ENCODE data around the gene SLC2A10.

DNA sequence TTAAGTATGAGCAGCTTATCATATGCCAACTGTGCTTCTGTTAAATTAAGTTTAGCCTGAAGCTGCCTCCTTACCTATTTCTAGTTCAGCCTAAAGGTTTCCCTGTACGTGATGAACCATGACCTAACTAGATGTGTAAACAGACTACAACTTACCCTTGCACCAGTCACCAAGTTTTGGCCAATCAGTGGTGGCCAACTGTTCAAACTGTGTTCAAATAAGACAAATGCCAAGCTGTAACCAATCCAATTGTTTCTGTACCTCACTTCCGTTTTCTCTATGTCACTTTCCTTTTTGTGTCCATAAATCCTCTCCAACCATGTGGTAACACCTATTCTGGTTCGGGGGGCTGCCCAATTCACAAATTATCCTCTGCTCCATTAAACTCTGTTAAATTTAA is 6.0 kb upstream of the SLC2A10 start:
- TF ChIP-seq, protein P1, sequence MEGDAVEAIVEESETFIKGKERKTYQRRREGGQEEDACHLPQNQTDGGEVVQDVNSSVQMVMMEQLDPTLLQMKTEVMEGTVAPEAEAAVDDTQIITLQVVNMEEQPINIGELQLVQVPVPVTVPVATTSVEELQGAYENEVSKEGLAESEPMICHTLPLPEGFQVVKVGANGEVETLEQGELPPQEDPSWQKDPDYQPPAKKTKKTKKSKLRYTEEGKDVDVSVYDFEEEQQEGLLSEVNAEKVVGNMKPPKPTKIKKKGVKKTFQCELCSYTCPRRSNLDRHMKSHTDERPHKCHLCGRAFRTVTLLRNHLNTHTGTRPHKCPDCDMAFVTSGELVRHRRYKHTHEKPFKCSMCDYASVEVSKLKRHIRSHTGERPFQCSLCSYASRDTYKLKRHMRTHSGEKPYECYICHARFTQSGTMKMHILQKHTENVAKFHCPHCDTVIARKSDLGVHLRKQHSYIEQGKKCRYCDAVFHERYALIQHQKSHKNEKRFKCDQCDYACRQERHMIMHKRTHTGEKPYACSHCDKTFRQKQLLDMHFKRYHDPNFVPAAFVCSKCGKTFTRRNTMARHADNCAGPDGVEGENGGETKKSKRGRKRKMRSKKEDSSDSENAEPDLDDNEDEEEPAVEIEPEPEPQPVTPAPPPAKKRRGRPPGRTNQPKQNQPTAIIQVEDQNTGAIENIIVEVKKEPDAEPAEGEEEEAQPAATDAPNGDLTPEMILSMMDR (optimal IDR thresholded peaks at IDR 0.05 in 1 of 3, IDR thresholded peaks at IDR 0.05 in 1 of 3, conservative IDR thresholded peaks at IDR 0.05 in 1 of 3; ENCODE audit: extremely low read depth in 1 of 3, insufficient read depth in 2 of 3, low read length in 3 of 3), result no peak
- no peak for TF ChIP-seq EZH2 (IDR thresholded peaks at IDR 0.05; ENCODE audit: low read length)

Data from keratinocyte (primary cell).